Measurements from ENCODE around the gene SPDYA. TPM values are rescaled to one million over a fixed set of nuclear protein-coding genes. Genes with fewer than 3 reads are reported as not detected.

Gene SPDYA
- polyA plus RNA-seq, 1 experiment = 0.22 TPM

GRCh38 chr2:28796620-28797019 is 14.0 kb upstream of the SPDYA start:
- ChIA-PET POLR2A (no interaction called here), CTCF (no interaction called here)
- Histone ChIP-seq H3K4me3 (ENCODE audit: low read depth, low read length) (no peak overlapping the region), H3K27me3 (ENCODE audit: control insufficient read depth, insufficient read depth, low read length) (no peaks in the 10 kb centered on the region), H3K9me3 (ENCODE audit: control insufficient read depth, insufficient read depth, low read length) (0 out of 2 replicates have a peak, but pooled peaks cover 2% of the 10 kb centered on the region), H3K27ac (ENCODE audit: low read depth, low read length) (no peak overlapping the region)
- TF ChIP-seq CTCF (IDR thresholded peaks at IDR 0.05; ENCODE audit: low read depth, low read length) = no peak
- no peak for DNase-seq (ENCODE audit: low read depth, low spot score)

DNA sequence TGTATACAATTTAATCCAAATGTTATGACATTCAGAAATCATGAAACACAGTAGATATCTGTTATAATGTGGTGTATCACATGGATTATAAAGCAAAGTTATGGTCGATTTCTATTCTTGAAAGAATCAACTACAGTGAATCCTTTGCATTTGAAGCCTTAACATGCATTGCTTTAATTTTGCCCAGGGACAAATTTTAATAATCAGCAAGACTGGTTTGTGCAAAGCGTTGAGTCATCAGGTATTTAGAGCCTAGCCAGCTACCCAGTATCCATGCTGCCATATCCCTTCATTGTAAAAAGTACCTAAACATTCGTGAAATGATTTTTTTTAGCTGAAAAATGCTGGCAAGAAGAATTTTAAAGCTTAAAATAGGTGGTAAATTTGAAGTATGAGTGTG is 8.9 kb upstream of the SPDYA start:
- Histone ChIP-seq H3K27ac (ENCODE audit: low read depth, low read length) (no peak overlapping the region), H3K27me3 (ENCODE audit: control insufficient read depth, insufficient read depth, low read length) (no peaks in the 10 kb centered on the region), H3K4me3 (ENCODE audit: low read depth, low read length) (no peak overlapping the region), H3K9me3 (ENCODE audit: control insufficient read depth, insufficient read depth, low read length) (no peaks in the 10 kb centered on the region)
- CTCF ChIA-PET = interaction anchor here (2.4 to 2.6 kb wide), 2 partner anchors 207 to 235 kb away, joined by 13 to 17 read pairs; no protein-coding TSS in a partner anchor
- TF ChIP-seq CTCF (IDR thresholded peaks at IDR 0.05; ENCODE audit: low read depth, low read length) = no peak
- POLR2A ChIA-PET = interaction anchor here (0.5 kb wide), 1 partner anchor 1142 kb away, joined by 4 read pairs; no protein-coding TSS in a partner anchor
- no peak for DNase-seq (ENCODE audit: low read depth, low spot score)

- TF ChIP-seq CTCF (IDR thresholded peaks at IDR 0.05; ENCODE audit: low read depth, low read length) = no peak
- POLR2A ChIA-PET = interaction anchor here (0.7 to 0.8 kb wide), 3 partner anchors 10 to 129 kb away, joined by 3 to 4 read pairs (median 4); no protein-coding TSS in a partner anchor
Observed at GRCh38 chr2:28802975-28803429, 7.6 kb upstream of the SPDYA start.

GRCh38 chr2:28809927-28810326 is 707 bp upstream of the SPDYA start:
- peak overlapping the region; percentile 58 for H3K4me3 ChIP-seq (ENCODE audit: low read depth, low read length)
- no peak for TF ChIP-seq CTCF (IDR thresholded peaks at IDR 0.05; ENCODE audit: low read depth, low read length)
- CTCF ChIA-PET = interaction anchor here (1.1 to 2.5 kb wide), 4 partner anchors 11 to 358 kb away, joined by 3 to 14 read pairs (median 8); no protein-coding TSS in a partner anchor

More at GRCh38 chr2:28802975-28803429, 7.6 kb upstream of the SPDYA start:
- no peaks in the 10 kb centered on the region for H3K27me3 ChIP-seq (ENCODE audit: control insufficient read depth, insufficient read depth, low read length)
- CTCF ChIA-PET = interaction anchor here (0.7 to 2.6 kb wide), 4 partner anchors 105 to 236 kb away, joined by 3 to 17 read pairs (median 9); no protein-coding TSS in a partner anchor
- no peak overlapping the region for H3K4me3 ChIP-seq (ENCODE audit: low read depth, low read length)
- peak overlapping the region; percentile 79 for H3K27ac ChIP-seq (ENCODE audit: low read depth, low read length)
- no peaks in the 10 kb centered on the region for H3K9me3 ChIP-seq (ENCODE audit: control insufficient read depth, insufficient read depth, low read length)
- DNase-seq (ENCODE audit: low read depth, low spot score) = peak; percentile 43

DNA sequence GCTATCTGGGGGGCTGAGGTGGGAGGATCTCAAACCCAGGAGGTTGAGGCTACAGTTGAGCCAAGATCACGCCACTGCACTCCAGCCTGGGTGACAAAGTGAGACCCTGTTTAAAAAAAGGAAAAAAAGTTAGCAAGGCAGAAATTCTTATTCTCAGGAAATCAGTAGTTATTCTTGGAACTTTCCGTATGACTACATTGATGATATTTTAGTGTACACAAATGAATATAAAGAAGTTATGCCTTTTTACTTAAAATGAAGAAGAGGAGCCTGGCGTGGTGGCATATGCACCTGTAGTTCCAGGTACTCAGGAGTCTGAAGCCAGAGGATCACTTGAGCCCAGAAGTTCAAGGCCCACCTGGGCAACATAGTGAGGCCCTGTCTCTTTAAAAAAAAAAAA is 7.4 kb downstream of the SPDYA start:
- TF ChIP-seq CTCF (IDR thresholded peaks at IDR 0.05; ENCODE audit: low read depth, low read length) = no peak
- Histone ChIP-seq H3K27me3 (ENCODE audit: control insufficient read depth, insufficient read depth, low read length) (no peaks in the 10 kb centered on the region), H3K9me3 (ENCODE audit: control insufficient read depth, insufficient read depth, low read length) (no peaks in the 10 kb centered on the region), H3K4me3 (ENCODE audit: low read depth, low read length) (no peak overlapping the region), H3K27ac (ENCODE audit: low read depth, low read length) (no peak overlapping the region)
- no peak for DNase-seq (ENCODE audit: low read depth, low spot score)
- ChIA-PET POLR2A (no interaction called here), CTCF (interaction anchor here (0.6 kb wide), 2 partner anchors 79 to 1253 kb away, joined by 3 read pairs; no protein-coding TSS in a partner anchor)

More at GRCh38 chr2:28809927-28810326, 707 bp upstream of the SPDYA start:
- DNase-seq (ENCODE audit: low read depth, low spot score) = no peak
- peaks cover 3% of the 10 kb centered on the region; the same call in 1 of the 2 replicates for H3K9me3 ChIP-seq (ENCODE audit: control insufficient read depth, insufficient read depth, low read length)
- POLR2A ChIA-PET = no interaction called here
- H3K27ac ChIP-seq (ENCODE audit: low read depth, low read length) = no peak overlapping the region
- no peaks in the 10 kb centered on the region for H3K27me3 ChIP-seq (ENCODE audit: control insufficient read depth, insufficient read depth, low read length)

Data from AG04450 (cell line).